Measurements from ENCODE around the gene RAPGEF1. TPM values are rescaled to one million over a fixed set of nuclear protein-coding genes. Genes with fewer than 3 reads are reported as not detected.
A peak's percentile ranks its signal among the peaks of the same experiment; 100 is the strongest.

RAPGEF1 gene
- total and polyA plus RNA-seq, 2 of the 13 experiments (the other 11 are each of a cell fraction or from before 2014, with no cell fraction given), result 21.2 to 38.9 TPM

DNA sequence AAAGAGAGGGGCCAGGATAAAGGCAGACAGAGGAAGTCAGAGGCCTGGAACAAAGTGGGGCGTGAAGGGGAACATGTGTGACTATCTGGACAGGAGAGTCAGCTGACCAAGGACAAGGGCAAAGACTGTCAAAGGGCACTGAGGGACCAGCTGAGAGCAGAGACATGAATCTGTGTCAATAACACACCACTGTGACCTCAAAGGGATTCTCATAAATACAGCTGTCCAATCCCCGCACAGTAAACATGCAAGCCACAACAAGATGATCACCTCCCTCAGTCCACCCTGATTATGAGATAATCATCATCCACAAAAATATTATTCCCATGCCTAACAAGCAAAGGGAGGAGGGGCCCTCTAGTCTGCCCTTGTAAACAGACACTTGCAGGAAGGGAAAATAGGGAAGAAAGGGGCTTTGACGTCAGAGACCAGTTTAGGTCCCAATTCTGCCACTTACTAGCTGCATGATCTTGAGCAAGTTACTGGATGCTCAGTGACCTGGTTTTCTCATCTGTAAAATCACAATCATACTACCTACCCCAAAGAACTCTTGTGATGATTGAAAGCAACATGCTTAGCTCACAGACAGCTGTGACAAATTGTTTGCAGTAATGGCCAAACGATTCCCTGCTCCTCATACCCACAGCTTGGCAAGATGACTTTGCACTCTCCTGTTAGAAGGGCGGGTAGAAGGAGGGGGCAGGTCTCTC lies 41.8 kb downstream of the RAPGEF1 start:
- Histone ChIP-seq H3K4me2 (ENCODE audit: low read depth, low read length) (no peak overlapping the region), H3K27me3 (ENCODE audit: control insufficient read depth in 1 of 2, insufficient read depth in 2 of 2, low read length in 2 of 2) (no peaks in the 10 kb centered on the region), H3K4me1 (ENCODE audit: insufficient read depth, low read length) (peaks cover 41% of the 10 kb centered on the region), H3K79me2 (ENCODE audit: insufficient read depth, low read length) (peaks cover 47% of the 10 kb centered on the region), H3K36me3 (replicated peaks in 1 of 2; ENCODE audit: control insufficient read depth in 1 of 2, insufficient read depth in 2 of 2, low read length in 2 of 2) (no peaks in the 10 kb centered on the region), H3K4me3 (replicated peaks in 1 of 3; ENCODE audit: insufficient read depth in 1 of 3, low read depth in 2 of 3, low read length in 3 of 3) (no peak overlapping the region), H2AFZ (ENCODE audit: low read length) (no peak overlapping the region), H4K20me1 (ENCODE audit: insufficient read depth, low read length) (peaks cover 10% of the 10 kb centered on the region), H3K9ac (ENCODE audit: insufficient read depth, low read depth, low read length) (no peak overlapping the region), H3K9me3 (ENCODE audit: low read length) (no peaks in the 10 kb centered on the region), H3K27ac (ENCODE audit: extremely low read length, insufficient read depth, low read length) (peak overlapping the region; percentile 32)
- no peak for DNase-seq (ENCODE audit: low spot score)
- WGBS (ENCODE audit: low lambda C conversion rate), result 66% methylated on average over 5 of the region's 5 CpGs
- in situ Hi-C loops (cut with HindIII; ENCODE audit: extremely low pct_ligation_motif_present, low pct_unique_long_range_greater_than_20kb), result no loop called here
- intact Hi-C loops (cut with micrococcal nuclease; ENCODE audit: unreplicated experiment), result no loop called here
- ChIA-PET CTCF (ENCODE audit: low intra/inter-chr PET ratio, low total read pairs) (no interaction called here), POLR2A (interaction anchor here (1.2 to 1.8 kb wide), 2 partner anchors 38 to 91 kb away, joined by 4 to 5 read pairs; no protein-coding TSS in a partner anchor)
- ATAC-seq, result peak; percentile 51
- FAIRE-seq, result no peak
- BruUV-seq (replicated peaks), result no TSS peak
- TF ChIP-seq ZBTB20 (CRISPR knock-in tag; IDR thresholded peaks at IDR 0.05; ENCODE audit: borderline replicate concordance, low read depth), result no peak
- TF ChIP-seq STAG1 (CRISPR knock-in tag; IDR thresholded peaks at IDR 0.05), result no peak
- no peak for TF ChIP-seq ZBTB8A (CRISPR knock-in tag; IDR thresholded peaks at IDR 0.05; ENCODE audit: borderline replicate concordance, low read depth)
- no peak for TF ChIP-seq HNRNPUL1 (IDR thresholded peaks at IDR 0.05; ENCODE audit: low read depth, low read length)
- no peak for TF ChIP-seq TAF1 (CRISPR knock-in tag; IDR thresholded peaks at IDR 0.05)
- TF ChIP-seq, protein P1, sequence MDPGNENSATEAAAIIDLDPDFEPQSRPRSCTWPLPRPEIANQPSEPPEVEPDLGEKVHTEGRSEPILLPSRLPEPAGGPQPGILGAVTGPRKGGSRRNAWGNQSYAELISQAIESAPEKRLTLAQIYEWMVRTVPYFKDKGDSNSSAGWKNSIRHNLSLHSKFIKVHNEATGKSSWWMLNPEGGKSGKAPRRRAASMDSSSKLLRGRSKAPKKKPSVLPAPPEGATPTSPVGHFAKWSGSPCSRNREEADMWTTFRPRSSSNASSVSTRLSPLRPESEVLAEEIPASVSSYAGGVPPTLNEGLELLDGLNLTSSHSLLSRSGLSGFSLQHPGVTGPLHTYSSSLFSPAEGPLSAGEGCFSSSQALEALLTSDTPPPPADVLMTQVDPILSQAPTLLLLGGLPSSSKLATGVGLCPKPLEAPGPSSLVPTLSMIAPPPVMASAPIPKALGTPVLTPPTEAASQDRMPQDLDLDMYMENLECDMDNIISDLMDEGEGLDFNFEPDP (CRISPR knock-in tag; conservative IDR thresholded peaks at IDR 0.05), result no peak
- TF ChIP-seq LCORL (IDR thresholded peaks at IDR 0.05), result no peak
- TF ChIP-seq LCORL (CRISPR knock-in tag; IDR thresholded peaks at IDR 0.05), result 0 out of 2 replicates have a peak, but pooled peaks have one; percentile 43
- no peak for TF ChIP-seq ZSCAN25 (CRISPR knock-in tag; IDR thresholded peaks at IDR 0.05)
- peak; percentile 56; the same call in 1 of the 2 replicates for TF ChIP-seq ZNF317 (CRISPR knock-in tag; IDR thresholded peaks at IDR 0.05)
- TF ChIP-seq ZNF747 (CRISPR knock-in tag; IDR thresholded peaks at IDR 0.05; ENCODE audit: borderline replicate concordance), result no peak
- no peak for TF ChIP-seq ZNF3 (CRISPR knock-in tag; IDR thresholded peaks at IDR 0.05)
- no peak for TF ChIP-seq ZNF781 (CRISPR knock-in tag; IDR thresholded peaks at IDR 0.05; ENCODE audit: borderline replicate concordance, not compliant biosample characterization)
- no peak for TF ChIP-seq ZNF251 (CRISPR knock-in tag; IDR thresholded peaks at IDR 0.05)
- 0 out of 2 replicates have a peak, but pooled peaks have one; percentile 13 for TF ChIP-seq GATAD1 (CRISPR knock-in tag; IDR thresholded peaks at IDR 0.05)
- no peak for TF ChIP-seq ZNF660 (CRISPR knock-in tag; IDR thresholded peaks at IDR 0.05; ENCODE audit: borderline replicate concordance, low read depth)
- TF ChIP-seq GTF2F1 (IDR thresholded peaks at IDR 0.05; ENCODE audit: low read length), result no peak
- TF ChIP-seq, protein P2, sequence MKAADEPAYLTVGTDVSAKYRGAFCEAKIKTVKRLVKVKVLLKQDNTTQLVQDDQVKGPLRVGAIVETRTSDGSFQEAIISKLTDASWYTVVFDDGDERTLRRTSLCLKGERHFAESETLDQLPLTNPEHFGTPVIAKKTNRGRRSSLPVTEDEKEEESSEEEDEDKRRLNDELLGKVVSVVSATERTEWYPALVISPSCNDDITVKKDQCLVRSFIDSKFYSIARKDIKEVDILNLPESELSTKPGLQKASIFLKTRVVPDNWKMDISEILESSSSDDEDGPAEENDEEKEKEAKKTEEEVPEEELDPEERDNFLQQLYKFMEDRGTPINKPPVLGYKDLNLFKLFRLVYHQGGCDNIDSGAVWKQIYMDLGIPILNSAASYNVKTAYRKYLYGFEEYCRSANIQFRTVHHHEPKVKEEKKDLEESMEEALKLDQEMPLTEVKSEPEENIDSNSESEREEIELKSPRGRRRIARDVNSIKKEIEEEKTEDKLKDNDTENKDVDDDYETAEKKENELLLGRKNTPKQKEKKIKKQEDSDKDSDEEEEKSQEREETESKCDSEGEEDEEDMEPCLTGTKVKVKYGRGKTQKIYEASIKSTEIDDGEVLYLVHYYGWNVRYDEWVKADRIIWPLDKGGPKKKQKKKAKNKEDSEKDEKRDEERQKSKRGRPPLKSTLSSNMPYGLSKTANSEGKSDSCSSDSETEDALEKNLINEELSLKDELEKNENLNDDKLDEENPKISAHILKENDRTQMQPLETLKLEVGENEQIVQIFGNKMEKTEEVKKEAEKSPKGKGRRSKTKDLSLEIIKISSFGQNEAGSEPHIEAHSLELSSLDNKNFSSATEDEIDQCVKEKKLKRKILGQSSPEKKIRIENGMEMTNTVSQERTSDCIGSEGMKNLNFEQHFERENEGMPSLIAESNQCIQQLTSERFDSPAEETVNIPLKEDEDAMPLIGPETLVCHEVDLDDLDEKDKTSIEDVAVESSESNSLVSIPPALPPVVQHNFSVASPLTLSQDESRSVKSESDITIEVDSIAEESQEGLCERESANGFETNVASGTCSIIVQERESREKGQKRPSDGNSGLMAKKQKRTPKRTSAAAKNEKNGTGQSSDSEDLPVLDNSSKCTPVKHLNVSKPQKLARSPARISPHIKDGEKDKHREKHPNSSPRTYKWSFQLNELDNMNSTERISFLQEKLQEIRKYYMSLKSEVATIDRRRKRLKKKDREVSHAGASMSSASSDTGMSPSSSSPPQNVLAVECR (CRISPR knock-in tag; IDR thresholded peaks at IDR 0.05; ENCODE audit: borderline replicate concordance), result peak; percentile 47; the same call in 1 of the 2 replicates
- 0 out of 2 replicates have a peak, but pooled peaks have one; percentile 8 for TF ChIP-seq CREB1 (IDR thresholded peaks at IDR 0.05)
- no peak for TF ChIP-seq CREB1 (CRISPR knock-in tag; IDR thresholded peaks at IDR 0.05)
- no peak for TF ChIP-seq DNMT1 (CRISPR knock-in tag; IDR thresholded peaks at IDR 0.05)
